Measurements from ENCODE around the gene FJX1. TPM values are rescaled to one million over a fixed set of nuclear protein-coding genes. Genes with fewer than 3 reads are reported as not detected.

Gene FJX1
- total RNA-seq, 2 experiments from 2014 or later, result 0.63 TPM; not detected in 1

DNA sequence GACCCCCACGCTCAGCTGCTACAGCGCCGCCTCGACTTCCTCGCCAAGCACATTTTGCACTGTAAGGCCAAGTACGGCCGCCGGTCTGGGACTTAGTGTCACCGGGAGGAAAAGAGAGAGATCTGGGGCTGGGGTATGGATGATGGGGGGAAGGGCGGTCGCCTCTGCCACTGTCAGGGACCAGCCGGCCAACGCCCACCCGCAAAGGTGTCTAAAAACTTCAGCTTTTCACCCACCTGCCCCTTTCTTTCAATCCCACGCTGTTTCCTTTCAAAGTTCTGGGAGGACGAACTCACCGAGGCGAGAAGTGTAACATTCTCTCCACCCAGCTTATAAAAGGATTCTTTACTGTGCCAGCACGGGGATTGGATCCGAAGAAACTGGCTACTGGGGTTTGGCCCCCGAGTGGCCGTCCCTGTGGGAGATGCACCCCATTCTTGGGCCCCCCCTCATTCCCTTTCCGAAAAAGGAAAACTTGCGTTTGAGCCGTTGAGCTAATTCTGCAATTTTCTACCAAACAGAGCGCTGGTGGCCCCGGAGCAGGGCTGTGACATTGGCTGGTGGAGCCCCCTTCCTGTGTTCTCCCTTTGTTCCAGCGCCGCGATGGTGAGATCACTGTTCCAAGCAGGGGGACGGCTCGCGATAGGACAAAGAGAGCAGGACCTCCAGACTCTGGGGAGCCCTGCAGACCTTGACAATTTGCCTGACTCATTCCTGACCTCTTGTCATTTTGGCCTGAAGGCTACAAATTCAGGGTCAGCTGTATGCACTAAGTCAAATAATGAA is 1.8 kb downstream of the FJX1 start:
- no peak overlapping the region for H3K4me2 ChIP-seq (ENCODE audit: low read length)
- TF ChIP-seq, protein P1, sequence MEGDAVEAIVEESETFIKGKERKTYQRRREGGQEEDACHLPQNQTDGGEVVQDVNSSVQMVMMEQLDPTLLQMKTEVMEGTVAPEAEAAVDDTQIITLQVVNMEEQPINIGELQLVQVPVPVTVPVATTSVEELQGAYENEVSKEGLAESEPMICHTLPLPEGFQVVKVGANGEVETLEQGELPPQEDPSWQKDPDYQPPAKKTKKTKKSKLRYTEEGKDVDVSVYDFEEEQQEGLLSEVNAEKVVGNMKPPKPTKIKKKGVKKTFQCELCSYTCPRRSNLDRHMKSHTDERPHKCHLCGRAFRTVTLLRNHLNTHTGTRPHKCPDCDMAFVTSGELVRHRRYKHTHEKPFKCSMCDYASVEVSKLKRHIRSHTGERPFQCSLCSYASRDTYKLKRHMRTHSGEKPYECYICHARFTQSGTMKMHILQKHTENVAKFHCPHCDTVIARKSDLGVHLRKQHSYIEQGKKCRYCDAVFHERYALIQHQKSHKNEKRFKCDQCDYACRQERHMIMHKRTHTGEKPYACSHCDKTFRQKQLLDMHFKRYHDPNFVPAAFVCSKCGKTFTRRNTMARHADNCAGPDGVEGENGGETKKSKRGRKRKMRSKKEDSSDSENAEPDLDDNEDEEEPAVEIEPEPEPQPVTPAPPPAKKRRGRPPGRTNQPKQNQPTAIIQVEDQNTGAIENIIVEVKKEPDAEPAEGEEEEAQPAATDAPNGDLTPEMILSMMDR (conservative IDR thresholded peaks at IDR 0.05; ENCODE audit: low read length), result no peak
- TF ChIP-seq EZH2phosphoT487 (IDR thresholded peaks at IDR 0.05; ENCODE audit: borderline replicate concordance, low read depth, low read length), result no peak
- no peaks in the 10 kb centered on the region for H4K20me1 ChIP-seq (ENCODE audit: insufficient read depth, low read length)
- ChIA-PET CTCF (ENCODE audit: unreplicated experiment) (no interaction called here), POLR2A (no interaction called here)
- no peak overlapping the region for H2AFZ ChIP-seq (ENCODE audit: low read length)
- H3K27ac ChIP-seq (ENCODE audit: low read depth, low read length, poor library complexity, severe bottlenecking), result no peak overlapping the region
- H3K79me2 ChIP-seq (ENCODE audit: insufficient read depth, low read depth, low read length), result no peaks in the 10 kb centered on the region
- H3K36me3 ChIP-seq (ENCODE audit: insufficient read depth, low read length), result no peaks in the 10 kb centered on the region
- H3K9me2 ChIP-seq (ENCODE audit: insufficient read depth, low read length), result no peaks in the 10 kb centered on the region
- intact Hi-C loops (cut with micrococcal nuclease; ENCODE audit: unreplicated experiment), result no loop called here
- BruUV-seq (replicated peaks), result no TSS peak
- H3K9me3 ChIP-seq (ENCODE audit: low read length), result no peaks in the 10 kb centered on the region
- no peaks in the 10 kb centered on the region for H3K4me1 ChIP-seq (ENCODE audit: insufficient read depth, low read length, poor library complexity, severe bottlenecking)
- no peak overlapping the region for H3K4me3 ChIP-seq (ENCODE audit: low read depth, low read length, poor library complexity, severe bottlenecking)
- DNase-seq (ENCODE audit: low spot score), result no peak

DNA sequence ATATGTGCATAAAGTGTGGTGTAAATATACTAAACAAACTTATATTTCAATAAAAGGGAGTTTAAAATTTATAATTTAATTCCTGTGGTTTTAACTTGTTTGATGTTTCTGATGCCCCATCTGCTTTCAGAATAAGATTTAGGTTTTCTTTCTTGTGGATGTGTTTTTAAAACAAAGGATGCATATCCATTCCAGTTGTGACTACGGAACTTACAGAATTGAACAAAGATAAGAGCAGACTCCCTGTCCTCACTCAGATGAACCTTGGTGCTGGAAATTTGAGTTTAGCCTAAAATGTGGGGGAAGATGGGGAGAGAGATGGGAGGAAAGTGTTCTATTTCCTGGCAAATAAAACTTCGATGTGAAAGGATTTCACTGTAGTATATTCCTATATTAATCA is 2.5 kb downstream of the FJX1 start:
- no peak for TF ChIP-seq EZH2phosphoT487 (IDR thresholded peaks at IDR 0.05; ENCODE audit: borderline replicate concordance, low read depth, low read length)
- TF ChIP-seq, protein P1 (conservative IDR thresholded peaks at IDR 0.05; ENCODE audit: low read length), result no peak
- no peak overlapping the region for H2AFZ ChIP-seq (ENCODE audit: low read length)
- BruUV-seq (replicated peaks), result no TSS peak
- intact Hi-C loops (cut with micrococcal nuclease; ENCODE audit: unreplicated experiment), result no loop called here
- H3K27ac ChIP-seq (ENCODE audit: low read depth, low read length, poor library complexity, severe bottlenecking), result no peak overlapping the region
- H3K9me2 ChIP-seq (ENCODE audit: insufficient read depth, low read length), result no peaks in the 10 kb centered on the region
- H3K4me1 ChIP-seq (ENCODE audit: insufficient read depth, low read length, poor library complexity, severe bottlenecking), result no peaks in the 10 kb centered on the region
- H3K36me3 ChIP-seq (ENCODE audit: insufficient read depth, low read length), result no peaks in the 10 kb centered on the region
- H3K4me3 ChIP-seq (ENCODE audit: low read depth, low read length, poor library complexity, severe bottlenecking), result no peak overlapping the region
- ChIA-PET POLR2A (interaction anchor here (0.7 kb wide), 1 partner anchor 631 kb away, joined by 3 read pairs; no protein-coding TSS in a partner anchor), CTCF (ENCODE audit: unreplicated experiment) (no interaction called here)
- DNase-seq (ENCODE audit: low spot score), result no peak
- no peaks in the 10 kb centered on the region for H3K9me3 ChIP-seq (ENCODE audit: low read length)
- no peak overlapping the region for H3K4me2 ChIP-seq (ENCODE audit: low read length)
- H3K79me2 ChIP-seq (ENCODE audit: insufficient read depth, low read depth, low read length), result no peaks in the 10 kb centered on the region
- H4K20me1 ChIP-seq (ENCODE audit: insufficient read depth, low read length), result no peaks in the 10 kb centered on the region; the same call in 1 of the 2 replicates

DNA sequence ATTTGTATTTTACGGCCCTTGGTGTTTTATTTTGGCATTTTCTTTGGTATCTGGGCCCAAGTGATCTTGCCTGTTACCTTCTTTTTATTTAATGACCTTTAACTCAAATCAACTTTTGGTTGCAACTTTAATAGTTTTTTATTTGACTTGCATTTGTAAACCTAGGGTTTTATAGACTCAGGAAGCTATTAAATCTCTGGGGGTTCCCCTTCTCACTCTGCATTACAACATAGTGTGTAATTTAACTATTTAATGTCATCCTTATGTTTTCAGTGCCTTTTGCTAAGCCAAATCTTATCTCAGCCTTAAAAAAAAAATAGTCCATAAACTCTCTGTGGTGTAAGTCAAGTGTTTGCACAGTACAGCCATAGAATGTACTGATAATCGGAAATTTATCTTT is 3.4 kb downstream of the FJX1 start:
- ChIA-PET POLR2A (interaction anchor here (0.7 kb wide), 1 partner anchor 630 kb away, joined by 3 read pairs; no protein-coding TSS in a partner anchor), CTCF (ENCODE audit: unreplicated experiment) (no interaction called here)
- no peak overlapping the region for H3K27ac ChIP-seq (ENCODE audit: low read depth, low read length, poor library complexity, severe bottlenecking)
- no peaks in the 10 kb centered on the region for H3K9me3 ChIP-seq (ENCODE audit: low read length)
- H3K36me3 ChIP-seq (ENCODE audit: insufficient read depth, low read length), result no peaks in the 10 kb centered on the region
- no peaks in the 10 kb centered on the region for H3K9me2 ChIP-seq (ENCODE audit: insufficient read depth, low read length)
- H3K79me2 ChIP-seq (ENCODE audit: insufficient read depth, low read depth, low read length), result no peaks in the 10 kb centered on the region
- no peaks in the 10 kb centered on the region; the same call in 1 of the 2 replicates for H4K20me1 ChIP-seq (ENCODE audit: insufficient read depth, low read length)
- no peak for TF ChIP-seq EZH2phosphoT487 (IDR thresholded peaks at IDR 0.05; ENCODE audit: borderline replicate concordance, low read depth, low read length)
- TF ChIP-seq, protein P1 (conservative IDR thresholded peaks at IDR 0.05; ENCODE audit: low read length), result no peak
- DNase-seq (ENCODE audit: low spot score), result no peak
- H3K4me1 ChIP-seq (ENCODE audit: insufficient read depth, low read length, poor library complexity, severe bottlenecking), result no peaks in the 10 kb centered on the region
- H2AFZ ChIP-seq (ENCODE audit: low read length), result no peak overlapping the region
- BruUV-seq (replicated peaks), result no TSS peak
- H3K4me2 ChIP-seq (ENCODE audit: low read length), result no peak overlapping the region
- intact Hi-C loops (cut with micrococcal nuclease; ENCODE audit: unreplicated experiment), result no loop called here
- H3K4me3 ChIP-seq (ENCODE audit: low read depth, low read length, poor library complexity, severe bottlenecking), result no peak overlapping the region

Data from OCI-LY7 (cell line).